Germinal center (tissue), 1 donor: Measurements from ENCODE around the gene MLH3.
"Not testable (repeated sequence)": the region's sequence is repeated elsewhere in the genome, so short reads cannot be mapped to it uniquely, and the experiment has no call there.

ENCODE experiments used
- DNase-seq: peaks from one replicate; pipeline ENCODE4 v3.0.0; 2012; ENCODE audit warnings: mixed read lengths, low spot score

MLH3 gene

DNA sequence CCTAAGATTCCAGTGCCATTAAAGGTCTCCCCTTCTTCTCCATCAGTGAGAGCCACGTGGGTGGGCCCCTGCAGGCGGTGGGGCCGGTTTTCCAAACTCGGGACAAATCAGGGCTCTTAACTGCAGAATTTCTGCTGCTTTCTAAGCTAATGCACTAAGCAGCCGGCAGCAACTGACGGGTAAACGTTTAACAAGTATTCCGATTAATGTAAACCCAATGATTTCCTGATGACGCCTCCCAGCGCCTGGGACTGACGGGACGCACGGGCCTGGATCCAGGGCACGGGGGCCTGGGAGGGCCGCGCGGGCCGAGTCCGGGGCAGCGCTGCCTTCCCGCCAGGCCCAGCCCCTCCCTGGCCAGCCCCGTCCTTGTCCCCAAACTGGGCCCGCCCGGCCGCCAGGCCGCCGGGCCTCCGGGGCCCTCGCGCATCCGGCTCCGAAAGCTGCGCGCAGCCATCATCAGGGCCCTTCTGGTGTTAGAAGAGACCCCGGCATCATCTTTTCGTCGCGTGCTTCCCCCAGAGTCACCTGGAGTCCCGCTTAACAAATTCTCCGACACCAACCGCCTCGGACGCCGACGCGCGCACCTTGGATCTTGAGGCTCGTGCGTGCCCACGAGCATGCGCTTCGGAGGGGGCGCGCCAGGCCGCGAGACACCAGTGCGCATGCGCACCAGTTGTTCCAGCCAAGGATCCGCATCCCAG, at the start of gene MLH3:
MLH3 (minus strand) TSS at position 616 of the 704 bp plus-strand sequence. CDS start 1,812 bp downstream, outside the sequence.
- DNase-seq, result peak; percentile 90

DNA sequence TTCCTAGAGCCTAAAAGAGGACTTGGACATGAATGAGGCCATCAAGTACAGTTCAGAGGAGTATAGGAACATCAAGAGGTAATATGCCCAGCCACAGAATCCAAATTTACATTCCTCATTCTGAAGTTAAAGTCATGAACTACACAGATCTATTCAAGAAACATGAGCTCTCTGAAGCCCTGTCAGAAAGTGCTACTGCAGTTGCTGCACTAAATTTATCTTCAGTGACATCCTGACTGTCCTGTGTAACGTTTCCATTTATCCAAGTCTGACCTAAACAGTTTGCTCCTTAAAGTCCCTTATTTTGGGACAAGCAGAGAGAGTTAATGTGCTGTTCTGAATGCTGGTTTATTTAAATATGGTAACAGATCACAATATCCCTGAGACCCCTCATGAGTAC, 47.4 kb upstream of the MLH3 start:
- DNase-seq, result no peak

GRCh38 chr14:75098212-75098611, 46.9 kb upstream of the MLH3 start:
- DNase-seq, result no peak

DNA sequence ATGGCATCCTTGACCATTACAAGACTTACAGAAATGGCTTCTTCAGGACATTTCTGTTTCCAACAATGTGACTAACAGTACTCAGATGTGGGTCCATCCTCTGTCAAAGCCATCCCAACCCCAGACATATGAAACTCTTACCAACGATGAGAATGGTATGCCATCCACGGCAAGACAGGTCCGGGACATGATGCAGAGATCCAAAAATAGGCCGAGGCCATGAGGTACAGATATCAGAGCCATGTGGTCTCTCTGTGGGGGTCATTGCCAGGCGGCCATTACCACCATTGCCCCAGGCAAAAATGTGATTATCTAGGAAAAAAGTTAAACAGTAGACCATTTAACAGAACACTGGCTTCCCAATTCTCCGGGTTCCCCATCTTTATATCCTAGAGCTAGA, 45.7 kb upstream of the MLH3 start:
- no peak for DNase-seq

DNA sequence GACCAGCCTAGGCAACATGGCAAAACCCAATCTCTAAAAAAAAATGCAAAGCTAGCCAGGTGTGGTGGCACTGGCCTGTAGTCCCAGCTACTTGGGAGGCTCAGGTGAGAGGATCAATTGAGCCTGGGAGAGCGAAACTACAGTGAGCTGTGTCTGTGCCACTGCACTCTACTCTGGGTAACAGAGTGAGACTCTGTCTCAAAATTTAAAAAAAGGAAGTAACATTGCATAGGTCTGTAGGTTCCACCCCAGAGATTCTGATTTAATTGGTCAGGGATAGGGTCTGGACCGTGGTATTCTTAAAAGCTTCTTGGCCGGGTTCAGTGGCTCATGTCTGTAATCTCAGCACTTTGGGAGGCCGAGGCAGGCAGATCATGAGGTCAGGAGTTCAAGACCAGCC, 44.4 kb upstream of the MLH3 start:
- DNase-seq, result no peak

- no peak for DNase-seq
These were observed 43.6 kb upstream of the MLH3 start for GRCh38 chr14:75094896-75095295.

- no peak for DNase-seq
These were observed 41.4 kb upstream of the MLH3 start for GRCh38 chr14:75092698-75093097.

DNA sequence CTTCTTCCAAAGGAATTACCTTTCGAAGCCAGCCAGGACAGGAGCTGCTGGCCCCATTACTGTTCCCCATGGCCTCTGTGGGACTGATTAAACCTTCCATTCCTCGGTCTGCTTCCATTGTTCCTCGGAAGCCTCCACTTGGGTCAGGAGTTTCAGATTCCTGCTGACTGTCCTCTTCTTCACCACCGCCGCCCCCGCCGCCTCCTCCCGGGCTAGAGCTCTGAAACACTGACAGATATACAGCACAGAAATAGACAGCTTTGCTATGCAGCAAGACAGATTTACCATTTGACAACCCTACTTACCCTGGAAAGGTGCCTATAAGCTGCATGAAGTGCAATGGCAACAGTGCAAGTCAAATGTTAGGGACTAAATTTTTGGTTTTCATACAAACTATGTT, 40.0 kb upstream of the MLH3 start:
- DNase-seq, result no peak

- no peak for DNase-seq
These were observed 39.1 kb upstream of the MLH3 start for GRCh38 chr14:75090353-75090752.

- DNase-seq, result peak; percentile 34
These were observed 37.5 kb upstream of the MLH3 start for GRCh38 chr14:75088566-75089373.

DNA sequence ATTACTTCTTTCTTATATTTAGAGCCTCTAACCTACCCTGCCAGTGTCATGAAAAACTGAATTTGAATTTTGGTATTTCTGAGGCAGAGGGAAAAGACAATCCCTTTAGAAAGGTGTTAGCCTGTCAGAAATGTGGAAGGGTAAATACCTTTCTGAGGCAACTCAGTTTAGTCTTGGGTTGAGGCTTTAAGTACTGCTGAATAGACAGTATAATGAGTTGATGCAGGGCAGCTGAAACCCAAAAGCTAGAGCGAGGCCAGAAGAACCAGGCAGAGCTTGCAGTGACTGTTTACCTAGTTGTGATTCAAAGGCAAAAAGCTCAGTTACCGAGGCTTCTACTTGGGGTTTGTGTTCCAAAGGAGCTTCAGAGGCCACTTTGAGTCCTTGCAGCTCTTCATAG, 36.9 kb upstream of the MLH3 start:
- DNase-seq, result no peak

GRCh38 chr14:75084513-75084912, 33.2 kb upstream of the MLH3 start:
- DNase-seq, result no peak

GRCh38 chr14:75083271-75083670, 32.0 kb upstream of the MLH3 start:
- DNase-seq, result no peak

DNA sequence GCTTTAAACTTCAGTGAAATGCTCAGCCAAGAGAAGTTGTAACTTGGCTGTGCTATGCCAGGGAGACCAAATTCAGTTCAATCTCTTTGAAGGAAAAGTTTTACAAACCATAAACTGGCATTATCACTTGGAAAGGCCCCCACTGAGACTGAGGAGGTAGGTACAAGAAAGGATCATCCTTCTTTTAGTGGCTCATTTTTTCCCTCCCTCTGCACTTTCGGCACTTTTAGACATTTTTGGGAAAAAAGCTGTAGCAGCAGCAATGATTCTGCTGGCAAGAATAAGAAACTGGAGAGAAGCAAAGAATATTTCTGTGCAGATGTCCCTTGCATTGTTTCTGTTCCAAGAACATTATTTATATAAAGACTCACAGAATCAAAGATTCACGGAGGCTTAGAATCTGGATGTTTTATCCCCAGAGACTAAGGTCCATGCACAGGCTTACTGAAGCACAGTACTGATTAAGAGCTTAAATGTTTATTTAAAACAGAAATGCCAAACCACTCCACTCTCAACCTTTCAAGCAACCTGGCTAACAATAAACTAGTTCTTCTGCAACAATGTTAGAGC, 30.5 kb upstream of the MLH3 start:
- no peak for DNase-seq

- DNase-seq, result no peak
These were observed 28.3 kb upstream of the MLH3 start for GRCh38 chr14:75079521-75079920.

GRCh38 chr14:75077794-75078193, 26.5 kb upstream of the MLH3 start:
- DNase-seq, result no peak

DNA sequence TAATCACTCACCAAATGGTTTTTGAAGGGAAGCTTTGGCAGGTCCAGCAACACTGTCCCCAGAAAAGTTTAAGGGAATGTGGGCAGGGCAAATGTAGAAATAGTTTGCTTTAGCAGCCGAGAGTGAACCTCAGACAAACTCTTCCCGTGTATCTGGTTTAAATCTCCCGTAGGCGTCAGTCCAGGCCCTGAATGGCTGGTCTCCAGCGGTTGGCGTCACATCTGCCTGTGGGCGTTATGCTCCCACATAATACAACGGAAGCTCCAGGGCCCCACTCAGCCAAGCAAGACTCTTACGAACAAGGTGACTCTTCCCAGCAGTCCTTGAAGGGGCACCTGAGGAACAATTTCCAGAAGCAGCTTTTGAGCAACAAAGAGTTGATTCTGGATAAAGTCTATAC, 19.1 kb upstream of the MLH3 start:
- DNase-seq, result no peak

DNA sequence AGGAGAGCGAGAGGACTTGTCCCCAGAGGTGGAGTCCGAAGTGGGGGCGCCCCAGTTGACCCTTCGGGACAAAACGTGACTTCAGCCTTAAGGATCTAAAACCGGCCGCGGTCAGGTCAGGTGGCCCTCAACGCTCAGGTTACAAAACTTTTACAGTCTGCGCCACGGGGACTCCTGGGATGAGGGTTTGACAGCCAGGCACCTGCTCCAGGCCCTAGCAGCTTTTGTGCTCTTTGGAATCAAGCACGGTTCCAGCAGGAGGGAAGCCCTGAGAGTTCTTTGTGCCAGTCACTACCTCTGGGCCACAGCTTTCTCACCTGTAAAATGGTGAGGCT, 18.5 kb upstream of the MLH3 start:
- DNase-seq, result no peak

- DNase-seq, result peak; percentile 69
These were observed 18.0 kb upstream of the MLH3 start, which contains the start of gene ZC2HC1C for GRCh38 chr14:75069121-75069810. TSS of gene ZC2HC1C (plus strand) at chr14:75069641. CDS start at chr14:75070574, 933 bp downstream.

DNA sequence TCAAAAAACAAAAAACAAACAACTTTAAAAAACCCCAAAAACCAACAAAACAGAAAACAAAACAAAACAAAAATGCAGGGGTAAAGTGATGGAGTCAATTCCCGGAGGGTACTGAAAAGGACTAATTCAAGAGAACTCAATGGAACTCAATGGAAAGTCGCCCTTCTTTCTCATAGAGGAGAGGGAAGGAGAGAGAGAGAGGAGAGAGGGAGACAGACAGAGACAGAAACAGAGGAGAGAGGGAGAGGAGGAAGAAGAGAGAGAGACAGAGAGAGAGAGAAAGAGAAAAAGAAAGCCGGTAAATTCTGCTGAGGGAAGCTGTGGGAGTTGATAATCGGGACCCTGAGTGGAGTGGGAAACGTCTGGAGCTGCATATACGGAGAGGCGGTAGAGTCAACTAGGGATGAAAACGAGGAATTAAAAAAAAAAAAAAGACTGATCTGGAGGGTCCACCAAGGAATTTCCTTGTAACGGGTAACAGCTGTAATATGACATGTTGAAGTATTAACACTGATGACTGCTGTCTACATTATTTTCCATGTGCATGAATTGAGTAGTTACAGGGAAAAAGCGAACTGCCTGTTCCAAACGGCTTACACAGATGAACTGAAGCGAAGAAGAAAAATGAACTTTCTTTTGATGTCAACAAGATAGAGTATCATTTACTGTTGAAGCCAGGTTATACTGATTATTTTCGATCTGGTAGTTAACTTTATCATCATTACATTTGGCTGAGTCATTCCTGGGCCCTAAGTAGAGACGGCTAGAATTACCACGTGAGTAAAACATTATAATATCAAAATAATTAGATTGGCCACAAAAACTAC, 17.2 kb upstream of the MLH3 start:
- DNase-seq, result no peak

GRCh38 chr14:75067765-75068164, 16.5 kb upstream of the MLH3 start:
- DNase-seq, result not testable (repeated sequence)

DNA sequence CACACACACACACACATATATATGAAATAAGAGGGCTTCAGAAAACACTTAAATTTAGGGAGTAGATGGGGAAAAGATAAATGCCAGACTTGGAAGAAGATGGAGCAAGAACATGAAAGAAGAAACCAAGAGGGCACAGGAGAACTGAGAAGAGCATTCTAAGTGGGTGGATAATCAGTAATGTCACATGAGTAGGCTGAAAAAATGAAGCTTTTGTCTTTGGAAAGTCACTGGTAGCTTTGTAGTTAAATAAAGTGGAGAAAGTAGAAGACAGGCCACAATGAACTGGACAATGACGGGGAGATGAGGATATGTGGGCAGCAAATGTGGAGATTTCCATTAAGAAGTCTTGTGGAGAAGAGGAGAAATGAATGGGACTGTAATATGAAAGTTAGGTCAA, 15.9 kb upstream of the MLH3 start:
- DNase-seq, result no peak
